HG02973 (cell line): ENCODE results near the gene SMIM44.
"Not testable (repeated sequence)": the region's sequence is repeated elsewhere in the genome, so short reads cannot be mapped to it uniquely, and the experiment has no call there.

ENCODE experiments used
- ATAC-seq: cut with Tn5 transposase; IDR thresholded peaks from one replicate; pipeline ENCODE4 v1.9.1; 2021; ENCODE audit warnings: moderate library complexity; ENCODE audit not compliant: unreplicated experiment

The SMIM44 gene

DNA sequence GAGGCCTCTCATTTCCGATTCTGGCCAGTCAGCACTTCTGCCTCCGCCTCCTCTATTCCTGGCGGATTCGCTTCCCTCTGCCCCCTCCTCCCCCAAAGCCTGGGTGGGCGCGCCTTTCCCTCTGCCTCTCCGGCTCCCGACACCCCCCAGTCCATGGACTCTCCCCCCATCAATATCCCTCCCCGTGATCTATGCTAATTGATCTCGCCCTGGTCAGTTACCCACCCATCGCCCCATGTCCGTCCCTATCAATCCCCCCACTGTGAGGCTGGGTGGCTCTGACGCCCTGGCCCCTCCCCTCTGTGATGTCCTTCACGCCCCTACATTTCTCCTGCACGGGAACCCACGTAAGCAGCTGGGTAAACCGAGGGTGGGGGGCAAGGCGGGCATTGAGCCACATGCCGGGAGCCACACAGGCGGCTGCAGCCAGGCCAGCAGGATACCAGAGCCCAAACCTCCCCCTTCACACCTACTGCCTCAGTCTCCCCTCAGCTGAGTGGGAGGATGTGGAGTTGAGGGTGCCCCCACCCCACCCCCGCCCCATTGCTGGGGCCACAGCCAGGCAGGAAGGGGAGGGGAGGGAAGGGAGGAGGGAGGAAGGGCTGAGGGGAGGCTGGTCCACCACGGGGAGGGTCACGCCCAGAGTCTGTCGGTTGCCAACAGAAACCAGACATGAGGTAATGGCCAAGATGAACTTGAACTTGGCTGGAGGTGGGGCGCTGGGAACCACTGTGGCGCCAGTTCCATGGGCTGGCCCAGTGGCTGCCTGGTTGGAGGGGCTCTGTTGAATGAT is 24.0 kb downstream of the SMIM44 start:
- ATAC-seq, result no peak

DNA sequence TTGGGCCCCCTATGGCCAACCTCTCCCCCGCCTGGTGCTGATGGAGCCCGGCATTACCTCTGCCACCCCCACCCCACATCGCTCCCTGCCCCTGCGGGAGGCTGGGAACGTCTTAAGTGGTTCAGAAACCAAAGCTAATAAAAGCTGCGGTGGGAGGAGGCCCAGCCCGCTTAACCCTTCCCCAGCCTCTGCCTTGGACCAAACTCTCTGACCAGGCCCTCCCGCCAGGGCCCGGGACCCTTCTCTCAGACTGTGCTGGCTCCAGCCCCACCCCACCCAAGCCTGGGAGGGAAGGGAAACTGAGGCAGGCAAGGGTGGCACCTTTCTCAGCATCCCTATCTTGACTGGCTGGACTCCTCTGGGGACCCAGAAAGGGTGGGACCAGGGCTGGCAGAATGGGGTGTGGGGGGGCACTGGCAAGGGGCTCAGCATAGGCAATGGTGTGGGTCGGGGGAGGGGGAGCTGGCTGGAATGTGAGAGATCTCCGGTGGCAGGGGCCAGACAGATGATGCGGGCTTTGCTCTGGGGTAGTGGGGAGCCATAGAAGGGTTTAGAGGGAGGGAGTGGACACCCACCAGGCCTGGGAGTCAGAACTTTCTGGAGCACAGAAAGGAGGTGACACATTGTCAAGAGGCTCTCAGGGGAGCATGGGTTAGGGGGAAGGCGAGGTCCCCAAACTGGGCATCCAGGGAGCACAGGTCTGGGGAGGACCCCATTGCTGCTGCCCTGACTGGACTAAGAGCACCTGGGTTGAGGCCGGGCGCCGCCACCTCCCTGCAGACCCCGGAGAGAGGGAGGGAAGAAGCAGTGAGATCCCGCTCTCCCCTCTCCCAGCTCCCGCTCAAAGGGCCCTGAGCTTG is 24.8 kb downstream of the SMIM44 start:
- ATAC-seq, result no peak

DNA sequence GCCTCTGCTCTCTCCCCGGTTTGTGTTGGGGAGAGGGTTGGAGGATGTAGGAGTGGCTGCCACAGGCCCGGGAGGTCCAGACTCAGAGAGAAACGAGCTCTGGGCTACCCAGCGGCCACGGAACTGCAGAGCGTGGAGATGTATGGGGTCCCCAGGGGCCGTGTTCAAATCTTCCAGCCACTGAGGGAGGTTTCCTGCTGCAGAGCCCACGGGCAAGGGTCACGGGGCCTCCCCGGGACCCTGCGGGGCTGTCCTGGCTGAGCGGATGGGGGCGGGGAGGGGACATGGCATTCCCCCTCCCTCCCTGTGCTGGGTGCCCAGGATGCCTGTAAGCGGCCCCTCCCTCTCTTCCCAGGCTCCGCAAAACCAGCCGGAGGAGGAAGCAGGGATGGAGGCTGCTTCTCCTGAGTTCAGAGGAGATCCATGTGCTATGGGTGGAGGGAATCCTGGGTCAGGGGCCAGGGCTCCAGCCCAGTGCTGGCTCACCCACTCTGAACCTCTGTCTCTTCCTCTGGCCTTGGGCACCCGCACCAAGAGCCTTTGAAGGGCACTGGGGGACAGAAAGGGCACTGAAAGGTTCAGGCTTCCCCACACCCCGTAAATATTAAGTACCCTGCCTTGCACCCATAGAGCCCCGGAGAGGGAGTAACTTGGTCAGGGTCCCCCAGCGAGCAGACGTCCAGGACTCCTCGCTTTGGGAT is 25.6 kb downstream of the SMIM44 start:
- ATAC-seq, result no peak

DNA sequence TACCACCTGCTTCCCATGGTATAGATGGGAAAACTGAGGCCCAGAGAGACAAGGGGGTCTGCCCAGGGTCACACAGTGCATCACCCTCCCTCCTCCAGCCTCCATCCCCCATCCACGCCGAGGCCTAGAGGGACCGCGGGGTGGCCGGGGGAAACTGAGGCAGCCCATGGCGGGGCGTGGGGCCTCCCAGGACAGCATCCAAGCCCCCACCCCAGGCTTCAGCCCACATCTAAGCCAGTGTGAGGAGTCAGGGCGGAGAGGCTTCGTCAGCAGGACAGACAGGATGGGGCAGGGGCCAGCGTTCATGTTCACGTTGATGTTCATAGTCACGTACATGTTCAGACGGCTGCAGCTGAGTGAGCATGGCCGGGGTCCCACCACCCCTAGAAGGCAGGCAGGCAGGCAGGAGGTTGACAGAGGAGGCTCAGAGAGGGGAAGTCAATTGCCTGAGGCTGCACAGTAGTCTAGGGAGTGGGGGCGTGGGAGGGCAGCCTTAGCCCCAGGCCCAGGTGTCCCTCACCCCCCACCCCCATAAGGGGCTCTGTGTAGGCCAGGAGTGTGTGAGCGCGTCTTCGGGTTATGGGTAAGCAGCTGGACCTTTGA is 26.2 kb downstream of the SMIM44 start:
- ATAC-seq, result no peak

DNA sequence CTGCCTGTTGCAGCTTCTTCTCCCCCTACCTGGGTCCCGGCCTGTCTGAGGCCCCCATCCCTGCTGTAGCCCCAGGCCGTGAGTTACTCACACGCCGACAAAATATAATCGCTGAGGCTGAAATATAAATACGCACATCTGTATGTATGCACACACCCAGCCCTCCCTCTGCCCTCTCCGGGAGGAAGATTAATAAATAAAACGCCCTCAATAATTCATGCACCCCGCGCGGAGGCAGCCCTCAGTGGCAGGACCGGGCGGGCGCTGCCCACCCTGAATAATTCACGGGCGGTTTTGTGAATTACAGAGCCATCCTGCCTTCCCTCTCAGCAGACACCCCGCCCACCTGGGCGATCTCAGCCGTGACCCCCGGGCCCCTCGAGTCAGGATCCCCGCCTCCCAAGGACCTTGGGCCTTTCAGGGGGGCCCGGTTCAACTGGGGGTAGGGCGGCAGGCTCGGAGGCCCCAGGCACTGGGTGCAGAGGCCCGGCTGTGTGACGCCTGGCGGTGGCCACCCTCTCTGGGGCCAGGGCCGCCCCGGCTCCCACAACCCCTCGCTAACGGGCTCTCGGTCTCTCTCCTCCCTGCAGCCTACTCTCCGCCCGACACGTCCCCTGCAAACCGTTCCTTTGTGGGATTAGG is 27.2 kb downstream of the SMIM44 start:
- no peak for ATAC-seq

DNA sequence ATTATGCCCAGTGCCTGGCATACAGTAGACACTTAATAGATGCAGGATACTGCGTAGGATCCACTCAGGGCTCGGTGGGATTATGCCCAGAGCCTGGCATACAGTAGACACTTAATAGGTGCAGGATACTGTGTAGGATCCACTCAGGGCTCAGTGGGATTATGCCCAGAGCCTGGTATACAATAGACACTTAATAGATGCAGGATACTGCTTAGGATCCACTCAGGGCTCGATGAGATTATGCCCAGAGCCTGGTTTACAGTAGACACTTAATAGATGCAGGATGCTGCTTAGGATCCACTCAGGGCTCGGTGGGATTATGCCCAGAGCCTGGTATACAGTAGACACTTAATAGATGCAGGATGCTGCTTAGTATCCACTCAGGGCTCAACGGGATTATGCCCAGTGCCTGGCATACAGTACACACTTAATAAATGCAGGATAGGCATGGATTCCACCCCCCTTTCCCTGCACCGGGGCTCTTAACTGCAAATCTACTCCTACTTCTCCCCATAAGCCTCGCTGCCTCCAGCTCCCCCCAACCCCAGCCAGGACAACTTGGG is 27.8 kb downstream of the SMIM44 start:
- no peak for ATAC-seq

DNA sequence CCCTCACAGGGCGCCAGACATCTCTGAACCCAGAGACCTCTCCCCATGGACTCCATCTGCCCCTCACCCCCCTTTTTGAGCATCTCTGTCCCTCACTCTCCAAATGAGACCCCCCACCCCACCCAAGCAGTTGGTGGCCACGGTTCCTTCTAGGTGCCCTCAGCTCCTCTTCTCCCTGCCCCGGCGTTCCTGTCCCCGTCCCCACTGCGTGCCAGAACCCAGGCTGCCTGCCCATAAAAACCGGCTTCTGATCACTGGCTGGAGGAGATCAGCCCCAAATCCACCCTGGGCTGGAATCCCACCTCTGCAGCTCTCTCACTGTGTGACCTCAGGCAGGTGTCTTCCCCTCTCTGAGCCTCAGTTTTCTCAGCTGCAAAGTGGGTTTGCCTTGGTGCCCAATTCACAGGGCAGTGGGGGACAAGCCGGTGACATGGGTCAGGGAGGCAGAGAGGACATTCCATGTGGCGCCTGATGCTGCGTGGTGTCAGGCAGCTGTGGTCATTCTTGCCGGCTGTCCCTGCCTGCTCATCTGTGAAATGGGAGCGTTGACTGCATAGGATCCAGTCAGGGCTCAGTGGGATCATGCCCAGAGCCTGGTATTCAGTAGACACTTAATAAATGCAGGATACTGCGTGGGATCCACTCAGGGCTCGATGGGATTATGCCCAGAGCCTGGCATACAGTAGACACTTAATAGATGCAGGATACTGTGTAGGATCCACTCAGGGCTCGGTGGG is 28.4 kb downstream of the SMIM44 start:
- ATAC-seq, result no peak

DNA sequence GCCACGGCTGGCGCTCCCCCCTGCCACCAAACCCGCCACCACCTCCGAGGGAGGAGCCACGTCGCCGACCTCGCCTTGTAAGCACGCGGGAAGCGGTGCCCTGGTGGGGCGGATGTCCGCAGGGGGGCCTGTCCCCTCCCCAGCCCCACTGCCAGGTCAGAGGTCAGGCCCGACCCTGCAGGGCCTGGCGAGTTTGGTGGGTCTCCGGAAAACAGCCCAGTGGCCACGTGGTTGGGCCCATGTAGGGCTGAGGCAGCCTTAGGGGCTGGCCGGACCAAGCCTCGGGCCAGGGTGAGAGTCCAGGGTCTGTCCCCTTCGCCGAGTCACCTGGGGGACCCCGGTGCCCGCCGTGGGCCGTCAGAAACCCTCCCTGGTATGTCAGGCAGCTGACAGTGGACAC is 29.4 kb downstream of the SMIM44 start:
- no peak for ATAC-seq

DNA sequence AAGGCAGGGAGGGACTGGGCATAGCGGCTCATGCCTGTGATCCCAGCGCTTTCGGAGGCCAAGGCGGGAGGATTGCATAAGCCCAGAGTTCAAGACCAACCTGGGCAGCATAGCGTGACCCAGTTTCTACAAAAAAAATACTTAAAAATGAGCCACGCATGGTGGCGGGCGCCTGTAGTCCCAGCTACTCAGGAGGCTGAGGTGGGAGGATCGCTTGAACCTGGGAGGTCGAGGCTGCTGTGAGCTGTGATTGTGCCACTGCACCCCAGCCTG is 30.4 kb downstream of the SMIM44 start:
- not testable (repeated sequence) for ATAC-seq

DNA sequence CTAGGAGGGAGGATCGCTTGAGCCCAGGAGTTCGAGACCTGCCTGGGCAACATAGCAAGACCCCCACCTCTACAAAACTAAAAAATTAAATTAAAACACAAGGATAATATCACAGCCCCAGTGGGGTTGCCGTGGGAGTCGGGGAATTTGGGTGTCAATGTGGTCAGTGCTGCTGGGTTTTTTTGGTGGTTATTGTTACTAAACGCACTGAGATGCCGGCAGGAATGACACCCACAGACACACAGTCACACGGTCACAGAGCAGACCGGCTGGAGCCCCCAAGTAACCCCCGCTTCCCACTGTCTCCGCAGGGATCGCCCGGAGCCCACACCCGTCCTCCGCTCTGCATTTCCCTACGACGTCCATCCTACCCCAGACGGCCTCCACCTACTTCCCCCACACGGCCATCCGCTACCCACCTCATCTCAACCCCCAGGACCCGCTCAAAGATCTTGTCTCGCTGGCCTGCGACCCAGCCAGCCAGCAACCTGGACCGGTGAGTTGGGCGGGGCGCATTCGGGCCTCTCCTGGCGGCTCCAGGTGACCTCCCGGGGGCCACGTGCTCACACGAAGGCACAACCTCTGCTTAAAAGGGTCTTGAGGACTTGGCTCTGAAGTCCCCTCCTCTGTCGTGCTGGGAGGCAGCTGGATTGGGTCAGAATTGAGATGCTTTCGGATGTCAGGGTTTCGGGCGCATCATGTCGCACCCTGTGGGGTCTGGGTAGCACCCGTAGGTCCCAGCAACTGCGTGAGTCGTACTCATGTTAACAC is 30.9 kb downstream of the SMIM44 start:
- no peak for ATAC-seq

DNA sequence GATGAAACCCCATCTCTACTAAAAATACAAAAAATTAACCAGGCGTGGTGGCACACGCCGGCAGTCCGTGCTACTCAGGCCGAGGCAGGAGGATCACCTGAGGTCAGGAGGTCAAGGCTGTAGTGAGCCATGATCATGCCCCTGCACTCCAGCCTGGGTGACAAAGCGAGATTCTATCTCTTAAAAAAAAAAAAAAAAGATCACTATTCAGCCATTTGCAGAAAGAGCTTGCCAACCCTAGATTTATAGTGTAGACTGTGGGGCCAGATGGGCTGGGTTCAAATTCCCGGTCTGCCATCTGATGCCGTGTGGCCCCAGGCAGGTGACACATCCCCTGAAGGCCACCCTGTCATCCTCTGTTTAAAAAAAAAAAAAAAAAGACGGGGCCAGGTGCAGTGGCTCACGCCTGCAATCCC is 31.8 kb downstream of the SMIM44 start:
- no peak for ATAC-seq

DNA sequence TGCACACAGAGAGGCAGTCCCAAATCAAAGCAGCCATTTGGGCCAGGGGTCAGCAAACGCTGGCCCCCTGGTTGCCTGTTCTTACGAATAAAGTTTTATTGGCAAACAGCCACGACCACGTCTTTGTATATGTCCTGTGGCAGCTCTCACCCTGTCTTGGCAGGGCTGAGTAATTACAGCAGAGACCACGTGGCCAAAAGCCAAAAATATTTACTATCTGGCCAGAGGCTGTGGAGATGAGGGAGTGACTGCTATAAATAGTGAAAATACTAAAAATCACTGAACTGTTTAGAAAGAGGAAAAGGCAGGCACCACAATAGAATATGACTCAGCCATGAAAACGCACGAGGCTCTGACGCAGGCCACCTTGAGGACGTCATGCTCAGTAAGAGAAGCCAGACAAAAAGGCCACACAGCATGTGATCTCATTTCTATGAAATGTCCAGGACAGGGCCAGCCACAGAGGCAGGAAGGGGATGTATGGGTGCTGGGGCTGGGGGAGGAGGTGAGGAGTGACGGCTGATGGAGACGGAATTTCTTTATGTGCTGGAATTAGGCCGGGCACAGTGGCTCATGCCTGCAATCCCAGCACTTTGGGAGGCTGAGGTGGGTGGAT is 32.3 kb downstream of the SMIM44 start:
- no peak for ATAC-seq

DNA sequence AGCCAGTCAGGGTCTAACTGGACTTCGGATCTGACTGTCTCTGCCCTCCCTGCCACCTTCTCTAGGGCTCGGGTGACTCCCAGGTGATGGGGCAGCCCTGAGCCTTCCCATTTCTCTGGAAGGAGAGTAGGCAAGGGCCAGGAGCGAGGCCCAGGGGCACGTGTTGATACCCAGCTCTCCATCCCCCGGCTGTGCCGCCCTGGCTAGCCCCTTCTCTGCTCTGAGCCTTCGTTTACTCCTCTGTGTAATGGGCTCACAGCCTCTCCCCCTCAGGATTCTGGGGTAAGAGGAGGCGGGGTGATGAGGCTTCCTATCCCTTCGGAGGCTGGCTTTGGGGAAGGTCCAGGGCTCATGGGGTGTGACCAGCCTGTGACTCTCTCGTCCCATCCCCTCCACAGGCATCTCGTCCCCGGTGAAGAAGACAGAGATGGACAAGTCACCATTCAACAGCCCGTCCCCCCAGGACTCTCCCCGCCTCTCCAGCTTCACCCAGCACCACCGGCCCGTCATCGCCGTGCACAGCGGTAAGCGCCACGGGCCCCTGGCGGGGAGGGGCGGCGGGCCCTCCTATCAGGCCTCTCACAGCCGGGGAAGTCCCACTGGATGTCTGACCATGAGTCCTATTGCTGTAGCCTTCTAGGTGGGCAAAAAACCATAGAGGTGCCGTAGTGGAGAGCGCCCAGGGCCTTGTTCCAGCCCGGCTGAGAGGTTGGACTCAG is 34.5 kb downstream of the SMIM44 start:
- no peak for ATAC-seq

DNA sequence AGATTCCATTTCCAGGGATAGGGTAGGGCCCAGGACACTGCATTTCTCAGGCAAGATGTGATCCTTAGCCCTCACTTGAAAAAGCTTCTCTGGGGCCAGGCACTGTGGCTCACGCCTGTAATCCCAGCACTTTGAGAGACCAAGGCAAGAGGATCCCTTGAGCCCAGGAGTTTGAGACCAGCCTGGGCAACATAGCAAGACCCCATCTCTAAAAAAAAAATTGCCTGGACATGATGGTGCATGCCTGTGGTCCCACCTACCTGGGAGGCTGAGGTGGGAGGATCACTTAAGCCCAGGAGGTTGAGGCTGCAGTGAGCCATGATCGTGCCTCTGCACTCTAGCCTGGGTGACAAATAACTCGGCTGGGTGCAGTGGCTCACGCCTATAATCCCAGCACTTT is 36.6 kb downstream of the SMIM44 start:
- ATAC-seq, result not testable (repeated sequence)

DNA sequence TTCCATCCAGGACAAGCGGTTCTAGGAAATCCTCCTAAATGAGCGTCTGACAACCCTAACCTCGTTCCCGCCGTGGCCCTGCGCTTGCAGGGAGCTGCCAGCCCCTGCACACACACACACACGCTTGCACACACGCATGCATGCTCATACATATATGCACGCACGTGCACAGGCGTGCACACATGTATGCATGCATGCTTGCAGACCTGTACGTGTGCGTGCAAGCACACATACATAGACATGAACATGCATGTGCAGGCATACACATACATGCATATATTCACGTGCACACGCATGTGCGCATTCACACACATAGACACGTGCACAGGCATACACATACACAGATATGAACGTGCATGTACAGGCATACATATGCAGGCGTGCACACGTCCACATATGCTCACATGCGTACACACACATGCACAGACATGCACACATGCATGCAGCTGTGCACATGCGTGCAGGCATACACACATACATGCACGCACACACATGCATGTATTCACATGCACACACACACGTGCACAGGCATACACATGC is 38.5 kb downstream of the SMIM44 start:
- ATAC-seq, result no peak

DNA sequence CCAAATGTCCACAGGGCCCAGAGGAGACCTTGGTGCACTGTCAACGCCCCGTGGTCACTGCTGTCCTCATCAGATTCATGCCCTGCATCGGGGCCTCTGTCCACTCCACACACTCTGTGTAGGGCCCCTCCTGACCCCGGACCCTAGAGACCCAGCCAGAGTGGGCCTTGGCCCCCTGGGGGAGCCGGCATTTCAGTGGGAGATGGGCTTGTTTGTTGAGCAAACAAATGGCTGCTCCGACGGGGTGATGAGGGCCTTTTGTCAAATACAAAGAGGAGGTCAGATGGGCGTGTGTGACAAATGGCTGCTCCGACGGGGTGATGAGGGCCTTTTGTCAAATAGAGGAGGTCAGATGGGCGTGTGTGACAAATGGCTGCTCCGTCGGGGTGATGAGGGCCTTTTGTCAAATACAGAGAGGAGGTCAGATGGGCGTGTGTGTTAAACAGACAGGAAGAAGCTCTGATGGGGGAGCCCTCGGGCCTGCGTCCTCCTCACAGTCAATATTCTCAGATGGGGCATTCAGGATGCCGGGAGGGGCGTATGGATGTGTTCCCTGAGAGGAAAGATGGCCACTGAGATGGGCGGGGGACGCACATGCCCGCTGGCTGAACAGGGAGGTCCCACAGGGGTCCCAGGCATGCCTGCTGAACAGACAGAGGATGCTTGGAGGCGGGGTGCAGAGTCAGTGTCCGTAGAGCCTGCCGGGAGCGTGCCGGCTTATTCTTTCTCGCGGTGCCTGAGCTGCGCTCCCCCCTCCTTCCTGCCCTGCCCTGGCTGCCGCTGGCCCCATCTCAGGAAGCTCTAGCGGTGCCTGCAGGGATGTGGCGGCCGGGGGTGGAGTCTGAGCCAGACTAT is 39.2 kb downstream of the SMIM44 start:
- no peak for ATAC-seq

DNA sequence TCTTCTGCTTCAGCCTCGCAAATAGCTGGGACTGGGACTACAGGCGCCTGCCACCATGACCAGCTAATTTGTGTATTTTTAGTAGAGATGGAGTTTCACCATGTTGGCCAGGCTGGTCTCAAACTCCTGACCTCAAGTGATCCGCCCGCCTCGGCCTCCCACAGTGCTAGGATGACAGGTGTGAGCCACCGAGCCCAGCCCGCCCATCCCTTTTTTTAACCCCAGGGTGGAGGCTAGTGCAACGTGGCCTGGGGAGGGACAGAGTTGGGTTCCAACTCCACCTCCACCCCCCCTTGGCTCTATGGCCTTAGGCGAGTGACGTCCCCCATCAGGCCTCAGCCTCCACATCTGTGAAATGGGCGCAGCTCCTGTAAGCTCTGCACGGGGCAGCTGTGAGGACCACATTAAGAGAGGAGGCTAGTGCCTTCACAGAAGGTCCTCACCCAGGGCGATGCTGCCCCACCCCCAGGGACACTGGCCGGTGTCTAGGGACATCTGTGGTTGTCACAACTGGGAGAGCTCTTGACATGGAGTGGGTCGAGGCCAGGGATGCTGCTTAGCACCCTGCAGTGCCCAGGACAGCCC is 40.7 kb downstream of the SMIM44 start:
- ATAC-seq, result no peak
